Measurements from ENCODE around the gene C16orf78.

- TF ChIP-seq PATZ1 (CRISPR knock-in tag; IDR thresholded peaks at IDR 0.05; ENCODE audit: borderline replicate concordance), result no peak
- TF ChIP-seq TSHZ2 (CRISPR knock-in tag; IDR thresholded peaks at IDR 0.05), result no peak
- TF ChIP-seq ZFP30 (CRISPR knock-in tag; IDR thresholded peaks at IDR 0.05), result no peak
- TF ChIP-seq ISL1 (CRISPR knock-in tag; IDR thresholded peaks at IDR 0.05), result no peak
- TF ChIP-seq ZC3H10 (CRISPR knock-in tag; IDR thresholded peaks at IDR 0.05), result no peak
- TF ChIP-seq TOX (CRISPR knock-in tag; IDR thresholded peaks at IDR 0.05; ENCODE audit: borderline replicate concordance), result no peak
- no peak for TF ChIP-seq OSR1 (CRISPR knock-in tag; IDR thresholded peaks at IDR 0.05)
- TF ChIP-seq CREB5 (CRISPR knock-in tag; IDR thresholded peaks at IDR 0.05; ENCODE audit: low read depth), result no peak
- no peak for TF ChIP-seq RARB (CRISPR knock-in tag; IDR thresholded peaks at IDR 0.05)
- TF ChIP-seq ZFP3 (CRISPR knock-in tag; IDR thresholded peaks at IDR 0.05), result no peak
- no peak for TF ChIP-seq GLIS3 (CRISPR knock-in tag; IDR thresholded peaks at IDR 0.05)
- TF ChIP-seq BACH2 (CRISPR knock-in tag; IDR thresholded peaks at IDR 0.05; ENCODE audit: borderline replicate concordance), result no peak
These were observed 18.6 kb upstream of the C16orf78 start for GRCh38 chr16:49354991-49355390.
